HEK293T (cell line): ENCODE data around the gene ZFPM1.

Experiments
- CTBP1 ChIP-seq: fragments of 450-650 bp; IDR thresholded peaks from 2 replicates; pipeline ENCODE4 v1.6.1; 2016; ENCODE audit warnings: borderline replicate concordance
- FOXK2 ChIP-seq: fragments of 450-650 bp; IDR thresholded peaks from 2 replicates; pipeline ENCODE4 v1.6.1; 2016; ENCODE audit warnings: mild to moderate bottlenecking
- L3MBTL2 ChIP-seq: fragments of 450-650 bp; conservative IDR thresholded peaks from 2 replicates; pipeline ENCODE4 v1.6.1; 2016; ENCODE audit warnings: mild to moderate bottlenecking

GRCh38 chr16:88530051-88530857 lies 77.2 kb downstream of the ZFPM1 start:
- TF ChIP-seq FOXK2 = no peak
- TF ChIP-seq CTBP1 = no peak
- no peak for TF ChIP-seq L3MBTL2
